ENCODE data around the gene CXCL12. TPM values are rescaled to one million over a fixed set of nuclear protein-coding genes. Genes with fewer than 3 reads are reported as not detected.

The CXCL12 gene
- total RNA-seq, 4 donors from 2014 or later: 6.8 to 28.4 (median 13.7) TPM

DNA sequence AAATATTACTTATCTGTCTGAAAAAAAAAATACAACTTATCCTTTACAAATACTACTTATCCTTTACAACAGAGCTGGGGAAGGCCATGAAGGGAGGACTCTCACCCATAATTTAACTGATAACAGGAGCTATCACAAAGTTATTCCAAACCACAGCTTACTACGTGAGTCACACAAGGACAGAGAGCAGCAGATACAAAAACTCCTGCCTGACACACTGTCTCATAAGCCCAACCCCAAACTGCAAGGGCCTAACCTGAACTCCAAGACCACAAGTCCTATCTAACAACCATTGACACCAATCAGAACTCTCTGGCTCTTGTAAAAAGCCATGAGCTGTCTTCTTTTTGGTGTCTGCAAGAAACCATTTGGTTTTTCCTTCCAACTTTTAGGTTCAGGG is 28.5 kb upstream of the CXCL12 start:
- no peak overlapping the region for H3K27ac ChIP-seq
- no peak overlapping the region for H3K4me3 ChIP-seq
- no peaks in the 10 kb centered on the region for H3K9me3 ChIP-seq
- peaks cover 0 to 9% (median 0%) of the 10 kb centered on the region in 3 donors for H3K4me1 ChIP-seq
- H3K36me3 ChIP-seq: no peaks in the 10 kb centered on the region
- no peak for DNase-seq
- WGBS, 2 donors: 69 to 83% methylated on average over 1 of the region's 1 CpG
- TF ChIP-seq, protein P1, sequence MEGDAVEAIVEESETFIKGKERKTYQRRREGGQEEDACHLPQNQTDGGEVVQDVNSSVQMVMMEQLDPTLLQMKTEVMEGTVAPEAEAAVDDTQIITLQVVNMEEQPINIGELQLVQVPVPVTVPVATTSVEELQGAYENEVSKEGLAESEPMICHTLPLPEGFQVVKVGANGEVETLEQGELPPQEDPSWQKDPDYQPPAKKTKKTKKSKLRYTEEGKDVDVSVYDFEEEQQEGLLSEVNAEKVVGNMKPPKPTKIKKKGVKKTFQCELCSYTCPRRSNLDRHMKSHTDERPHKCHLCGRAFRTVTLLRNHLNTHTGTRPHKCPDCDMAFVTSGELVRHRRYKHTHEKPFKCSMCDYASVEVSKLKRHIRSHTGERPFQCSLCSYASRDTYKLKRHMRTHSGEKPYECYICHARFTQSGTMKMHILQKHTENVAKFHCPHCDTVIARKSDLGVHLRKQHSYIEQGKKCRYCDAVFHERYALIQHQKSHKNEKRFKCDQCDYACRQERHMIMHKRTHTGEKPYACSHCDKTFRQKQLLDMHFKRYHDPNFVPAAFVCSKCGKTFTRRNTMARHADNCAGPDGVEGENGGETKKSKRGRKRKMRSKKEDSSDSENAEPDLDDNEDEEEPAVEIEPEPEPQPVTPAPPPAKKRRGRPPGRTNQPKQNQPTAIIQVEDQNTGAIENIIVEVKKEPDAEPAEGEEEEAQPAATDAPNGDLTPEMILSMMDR (IDR thresholded peaks at IDR 0.05): no peak
- no peak for TF ChIP-seq POLR2A (IDR thresholded peaks at IDR 0.05)
- H3K27me3 ChIP-seq: no peaks in the 10 kb centered on the region
- intact Hi-C loops (cut with DNase I): no loop called here

DNA sequence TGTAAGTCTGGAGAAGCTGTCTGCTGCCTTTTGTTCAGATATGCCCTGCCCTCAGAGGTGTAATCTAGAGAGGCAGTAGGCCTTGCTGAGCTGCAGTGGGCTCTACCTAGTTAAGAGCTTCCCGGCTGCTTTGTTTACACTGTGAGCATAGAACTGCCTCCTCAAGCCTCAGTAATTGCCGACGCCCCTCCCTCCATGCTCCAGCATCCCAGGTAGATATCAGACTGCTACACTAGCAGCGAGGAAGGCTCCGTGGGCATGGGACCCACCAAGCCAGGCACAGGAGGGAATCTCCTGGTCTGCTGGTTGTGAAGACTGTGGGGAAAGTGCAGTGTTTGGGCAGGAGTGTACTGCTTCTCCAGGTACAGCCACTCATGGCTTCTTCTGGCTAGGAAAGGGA is 26.4 kb upstream of the CXCL12 start:
- H3K27ac ChIP-seq: no peak overlapping the region
- WGBS, 2 donors: 57% methylated on average over 1 of the region's 5 CpGs; no CpG with 5 or more reads in 1 of the 2 donors
- no peaks in the 10 kb centered on the region for H3K9me3 ChIP-seq
- no peak for TF ChIP-seq POLR2A (IDR thresholded peaks at IDR 0.05)
- H3K4me1 ChIP-seq: no peaks in the 10 kb centered on the region
- H3K36me3 ChIP-seq: no peaks in the 10 kb centered on the region
- no peak overlapping the region for H3K4me3 ChIP-seq
- intact Hi-C loops (cut with DNase I): no loop called here
- no peak for DNase-seq
- H3K27me3 ChIP-seq: no peaks in the 10 kb centered on the region

DNA sequence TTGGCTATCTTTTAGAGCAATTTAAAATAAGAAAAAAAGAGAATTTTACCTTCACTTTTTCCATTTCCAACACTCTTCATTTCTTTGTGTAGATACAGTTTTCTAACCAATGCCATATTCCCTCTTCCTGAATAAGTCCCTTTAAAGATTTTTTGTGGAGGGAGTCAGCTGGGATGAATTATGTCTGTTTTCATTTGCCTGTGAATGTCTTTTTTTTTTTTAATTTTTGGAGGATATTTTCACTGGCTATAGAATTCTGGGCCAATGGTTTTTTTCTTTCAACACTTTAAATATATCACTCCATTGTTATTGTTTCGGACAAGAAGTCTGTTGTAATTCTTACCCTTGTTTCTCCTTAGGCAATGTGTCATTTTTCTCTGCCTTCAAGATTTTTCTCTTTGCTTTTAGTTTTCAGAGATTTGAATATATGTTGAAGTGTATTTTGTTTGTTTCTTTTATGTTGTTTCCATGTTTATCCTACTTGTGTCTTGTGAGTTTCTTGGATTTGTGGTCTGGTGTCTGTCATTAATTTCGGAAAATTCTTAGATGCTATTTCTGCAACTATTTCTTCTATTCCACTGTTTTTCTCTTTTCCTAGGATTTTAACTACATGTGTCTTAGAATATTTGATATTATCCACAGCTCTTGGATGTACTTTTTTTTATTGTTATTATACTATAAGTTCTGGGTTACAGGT is 20.0 kb upstream of the CXCL12 start:
- H3K4me3 ChIP-seq: no peak overlapping the region
- DNase-seq: no peak
- intact Hi-C loops (cut with DNase I): no loop called here
- H3K9me3 ChIP-seq: peaks cover 0 to 6% (median 0%) of the 10 kb centered on the region in 3 donors
- H3K27me3 ChIP-seq: no peaks in the 10 kb centered on the region
- H3K4me1 ChIP-seq: no peaks in the 10 kb centered on the region
- TF ChIP-seq, protein P1 (IDR thresholded peaks at IDR 0.05): no peak
- no peak for TF ChIP-seq POLR2A (IDR thresholded peaks at IDR 0.05)
- H3K36me3 ChIP-seq: no peaks in the 10 kb centered on the region
- no peak overlapping the region for H3K27ac ChIP-seq
- WGBS, 2 donors: 94 to 95% methylated on average over 2 of the region's 2 CpGs

DNA sequence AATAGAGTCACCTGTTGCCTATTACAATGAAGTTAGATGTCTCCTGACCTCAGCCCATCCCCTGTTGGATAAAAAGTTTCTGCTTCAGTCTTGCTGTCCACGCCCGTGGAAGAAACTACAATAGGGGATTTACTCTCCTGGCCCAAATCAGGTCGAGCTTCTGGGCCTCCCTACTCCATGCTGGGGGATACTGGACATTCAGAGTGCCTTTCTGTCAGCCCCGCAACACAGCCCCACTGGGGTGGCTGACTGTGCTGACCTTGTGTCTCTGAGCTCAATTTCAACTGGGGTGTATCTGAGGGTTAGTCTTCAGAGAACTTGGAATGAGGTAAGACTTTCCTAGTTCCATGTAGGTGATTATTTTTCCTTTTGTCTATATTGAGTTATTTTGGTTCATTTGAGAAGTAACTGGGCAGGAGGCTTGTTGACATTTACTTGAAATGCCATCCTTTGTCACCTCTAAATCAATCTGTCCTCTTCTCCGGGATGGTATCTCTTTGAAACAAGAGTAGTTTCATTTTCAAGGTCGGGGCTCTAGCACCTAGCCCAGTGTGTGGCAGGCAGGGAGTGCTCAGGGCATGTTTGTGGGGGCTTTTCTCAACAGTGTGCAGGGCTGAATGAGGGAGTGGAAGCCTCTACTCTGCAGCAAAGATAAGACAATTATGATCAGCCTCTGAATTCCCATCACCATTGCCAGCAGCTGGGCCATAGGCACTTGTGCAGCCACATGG is 17.7 kb upstream of the CXCL12 start:
- Histone ChIP-seq H3K27me3 (peaks cover 0 to 13% (median 0%) of the 10 kb centered on the region in 4 donors), H3K27ac (no peak overlapping the region), H3K9me3 (peaks cover 0 to 6% (median 0%) of the 10 kb centered on the region in 3 donors), H3K36me3 (no peaks in the 10 kb centered on the region), H3K4me3 (no peak overlapping the region), H3K4me1 (no peaks in the 10 kb centered on the region)
- WGBS, 2 donors: 57 to 69% methylated on average over 5 to 6 of the region's 6 CpGs
- TF ChIP-seq POLR2A (IDR thresholded peaks at IDR 0.05): no peak
- TF ChIP-seq, protein P1 (IDR thresholded peaks at IDR 0.05): no peak
- no peak for DNase-seq
- intact Hi-C loops (cut with DNase I): no loop called here

DNA sequence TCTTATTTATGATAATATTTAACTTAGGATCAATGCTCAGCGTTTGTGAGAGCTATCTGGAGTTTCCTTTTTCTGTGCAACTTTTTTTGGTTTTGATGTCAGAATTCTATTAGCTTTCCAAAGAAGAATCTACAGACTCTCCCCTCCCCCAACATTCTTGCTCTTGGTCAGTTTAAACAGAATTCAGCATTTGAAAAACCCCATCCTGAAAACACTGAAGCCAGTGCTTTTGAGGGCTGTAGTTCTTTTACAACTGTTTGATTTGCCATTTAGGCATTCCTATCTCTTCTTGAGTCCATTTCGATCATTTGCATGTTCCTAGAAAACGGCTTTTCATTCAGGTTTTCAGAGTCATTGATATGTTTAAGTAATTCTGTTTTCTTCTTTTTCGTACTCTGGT is 15.6 kb upstream of the CXCL12 start:
- intact Hi-C loops (cut with DNase I): no loop called here
- 35 to 57% methylated on average over 4 of the region's 4 CpGs for WGBS, 2 donors
- H3K9me3 ChIP-seq: peaks cover 0 to 5% (median 0%) of the 10 kb centered on the region in 3 donors
- no peak overlapping the region for H3K4me3 ChIP-seq
- peaks cover 0 to 27% (median 0%) of the 10 kb centered on the region in 4 donors for H3K27me3 ChIP-seq
- H3K27ac ChIP-seq: no peak overlapping the region
- TF ChIP-seq POLR2A (IDR thresholded peaks at IDR 0.05): no peak
- TF ChIP-seq, protein P1 (IDR thresholded peaks at IDR 0.05): no peak
- no peaks in the 10 kb centered on the region for H3K36me3 ChIP-seq
- no peaks in the 10 kb centered on the region for H3K4me1 ChIP-seq
- DNase-seq: no peak

Data from esophagus squamous epithelium (tissue), 5 donors.